SK-N-MC (cell line): ENCODE results near the gene MEX3B.

Source experiments
- EZH2 ChIP-seq: fragments of 200-600 bp; sonication (generic); IDR thresholded peaks from one replicate; pipeline ENCODE4 v1.6.1; 2017; ENCODE audit warnings: antibody characterized with exemption
- FOXP2 ChIP-seq: optimal IDR thresholded peaks from 2 replicates; pipeline ENCODE3; 2011; ENCODE audit warnings: mild to moderate bottlenecking, moderate library complexity; ENCODE audit not compliant: insufficient read depth; ENCODE audit errors: extremely low read length, control extremely low read depth
- POLR2AphosphoS5 ChIP-seq: IDR thresholded peaks from 2 replicates; pipeline ENCODE4 v1.6.1; 2012; ENCODE audit warnings: mild to moderate bottlenecking, low read depth, low read length, borderline replicate concordance

DNA sequence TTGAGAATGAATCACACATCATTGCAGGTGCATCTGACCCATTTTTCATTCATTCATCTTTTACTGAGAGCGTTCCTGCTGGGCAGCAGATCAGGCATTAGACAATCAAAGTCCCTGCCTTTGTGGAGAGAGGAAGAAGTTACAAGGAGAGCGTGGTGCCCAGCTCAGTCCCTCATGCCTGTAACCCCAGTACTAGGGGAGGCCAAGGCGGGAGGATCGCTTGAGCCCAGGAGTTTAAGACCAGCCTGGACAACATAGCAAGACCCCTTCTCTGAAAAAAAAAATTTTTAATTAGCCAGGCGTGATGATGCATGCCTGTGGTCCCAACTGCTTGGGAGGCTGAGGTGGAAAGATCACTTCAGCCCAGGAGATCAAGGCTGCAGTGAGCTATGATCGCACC, 35.0 kb upstream of the MEX3B start:
- no peak for TF ChIP-seq POLR2AphosphoS5
- TF ChIP-seq EZH2: no peak
- no peak for TF ChIP-seq FOXP2
